GM12875 (cell line): ENCODE results near the gene TTPAL.

Experiments
- H3K4me3 ChIP-seq: one replicate; pipeline ENCODE4 v1.5.1; 2011; ENCODE audit warnings: low read depth, low read length, control low read depth
- TF ChIP-seq, protein P1 (sequence below): IDR thresholded peaks from 2 replicates; pipeline ENCODE4 v1.5.1; 2011; ENCODE audit warnings: low read depth, mild to moderate bottlenecking, control low read depth, inconsistent platforms, low read length, moderate library complexity, borderline replicate concordance; ENCODE audit not compliant: insufficient read depth

Gene TTPAL

GRCh38 chr20:44429419-44430269, 46.0 kb upstream of the TTPAL start:
- TF ChIP-seq, protein P1, sequence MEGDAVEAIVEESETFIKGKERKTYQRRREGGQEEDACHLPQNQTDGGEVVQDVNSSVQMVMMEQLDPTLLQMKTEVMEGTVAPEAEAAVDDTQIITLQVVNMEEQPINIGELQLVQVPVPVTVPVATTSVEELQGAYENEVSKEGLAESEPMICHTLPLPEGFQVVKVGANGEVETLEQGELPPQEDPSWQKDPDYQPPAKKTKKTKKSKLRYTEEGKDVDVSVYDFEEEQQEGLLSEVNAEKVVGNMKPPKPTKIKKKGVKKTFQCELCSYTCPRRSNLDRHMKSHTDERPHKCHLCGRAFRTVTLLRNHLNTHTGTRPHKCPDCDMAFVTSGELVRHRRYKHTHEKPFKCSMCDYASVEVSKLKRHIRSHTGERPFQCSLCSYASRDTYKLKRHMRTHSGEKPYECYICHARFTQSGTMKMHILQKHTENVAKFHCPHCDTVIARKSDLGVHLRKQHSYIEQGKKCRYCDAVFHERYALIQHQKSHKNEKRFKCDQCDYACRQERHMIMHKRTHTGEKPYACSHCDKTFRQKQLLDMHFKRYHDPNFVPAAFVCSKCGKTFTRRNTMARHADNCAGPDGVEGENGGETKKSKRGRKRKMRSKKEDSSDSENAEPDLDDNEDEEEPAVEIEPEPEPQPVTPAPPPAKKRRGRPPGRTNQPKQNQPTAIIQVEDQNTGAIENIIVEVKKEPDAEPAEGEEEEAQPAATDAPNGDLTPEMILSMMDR = no peak
- no peak overlapping the region for H3K4me3 ChIP-seq

DNA sequence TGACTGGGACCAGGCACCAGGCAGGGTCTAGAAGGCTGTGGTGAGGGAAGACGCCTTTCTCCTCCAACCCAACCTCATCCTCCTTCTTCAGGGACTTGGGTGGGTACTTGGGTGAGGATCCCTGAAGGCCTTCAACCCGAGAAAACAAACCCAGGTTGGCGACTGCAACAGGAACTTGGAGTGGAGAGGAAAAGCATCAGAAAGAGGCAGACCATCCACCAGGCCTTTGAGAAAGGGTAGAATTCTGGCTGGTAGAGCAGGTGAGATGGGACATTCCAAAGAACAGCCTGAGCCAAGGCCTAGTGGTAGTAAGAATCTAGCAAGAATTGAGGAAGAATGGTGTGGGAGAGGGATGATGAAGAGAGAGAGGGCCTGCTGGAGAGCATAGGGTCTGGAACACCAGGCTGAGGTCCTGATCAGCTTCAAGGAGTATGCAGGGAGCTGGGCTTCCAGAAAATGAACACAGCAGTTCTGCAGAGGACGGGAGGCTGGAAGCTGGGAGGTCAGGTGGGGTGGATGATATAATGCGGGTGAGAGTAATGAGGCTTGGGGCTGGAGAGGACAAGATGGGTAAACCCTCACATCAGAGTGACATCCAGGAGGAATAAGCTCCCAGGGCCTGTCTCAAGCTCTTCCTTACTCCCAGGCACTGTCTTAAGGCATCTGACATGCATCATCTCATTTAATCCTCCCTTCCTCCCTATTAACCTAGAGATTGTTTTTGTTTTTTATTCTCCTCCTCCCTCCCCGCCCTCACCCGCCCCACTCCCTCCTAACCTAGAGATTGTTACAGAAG, 45.2 kb upstream of the TTPAL start:
- no peak overlapping the region for H3K4me3 ChIP-seq
- TF ChIP-seq, protein P1 = no peak

- no peak overlapping the region for H3K4me3 ChIP-seq
- TF ChIP-seq, protein P1 = no peak
Measured at GRCh38 chr20:44431118-44431501, 44.6 kb upstream of the TTPAL start.

- TF ChIP-seq, protein P1 = no peak
- no peak overlapping the region for H3K4me3 ChIP-seq
Measured at GRCh38 chr20:44431502-44432234, 44.0 kb upstream of the TTPAL start.

- TF ChIP-seq, protein P1 = no peak
- no peak overlapping the region for H3K4me3 ChIP-seq
Measured at GRCh38 chr20:44432618-44433577, 42.8 kb upstream of the TTPAL start.

DNA sequence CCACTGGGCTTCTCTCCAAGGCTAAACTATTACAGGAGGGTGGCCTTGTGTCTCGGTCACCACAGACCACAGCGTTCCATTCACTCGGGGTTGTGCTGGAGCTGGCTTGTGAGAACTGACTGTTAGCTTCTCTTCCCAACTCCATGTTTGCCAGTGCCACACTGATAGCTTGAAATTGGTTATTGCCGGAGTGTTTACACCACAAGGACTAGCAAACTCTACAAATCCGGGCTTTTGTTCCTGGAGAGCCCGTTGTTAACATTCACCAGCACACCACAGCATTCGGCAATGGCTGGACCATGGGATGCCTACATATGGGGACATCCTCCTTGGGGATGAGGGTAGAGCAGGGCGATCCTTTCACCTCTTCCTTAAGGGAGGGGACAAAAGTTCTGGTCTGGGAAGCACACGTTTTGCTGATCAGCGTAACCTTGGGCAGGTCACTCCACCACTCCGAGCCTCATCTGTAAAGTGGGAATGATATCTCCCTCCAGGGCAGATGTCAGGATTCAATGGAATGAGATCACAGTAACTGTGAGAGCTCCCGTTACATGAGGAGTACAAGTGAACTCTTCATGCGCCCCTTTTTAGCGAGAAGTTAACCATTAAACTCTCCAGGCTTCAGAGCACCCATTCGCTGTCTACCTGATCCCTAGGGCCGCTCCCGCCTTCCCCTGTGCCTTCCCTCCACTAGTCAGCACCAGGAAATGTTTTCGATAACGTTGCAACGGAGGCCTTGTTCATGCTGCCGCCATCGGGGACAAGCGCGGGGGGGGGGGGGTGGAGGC, 41.7 kb upstream of the TTPAL start:
- TF ChIP-seq, protein P1 = no peak

More for the DNA sequence above, 41.7 kb upstream of the TTPAL start:
- no peak overlapping the region for H3K4me3 ChIP-seq
